Measurements from ENCODE around the gene CAMP. TPM values are rescaled to one million over a fixed set of nuclear protein-coding genes. Genes with fewer than 3 reads are reported as not detected.

CAMP gene
- total and polyA plus RNA-seq, 2 of the 13 experiments (the other 11 are each of a cell fraction or from before 2014, with no cell fraction given) = not detected

DNA sequence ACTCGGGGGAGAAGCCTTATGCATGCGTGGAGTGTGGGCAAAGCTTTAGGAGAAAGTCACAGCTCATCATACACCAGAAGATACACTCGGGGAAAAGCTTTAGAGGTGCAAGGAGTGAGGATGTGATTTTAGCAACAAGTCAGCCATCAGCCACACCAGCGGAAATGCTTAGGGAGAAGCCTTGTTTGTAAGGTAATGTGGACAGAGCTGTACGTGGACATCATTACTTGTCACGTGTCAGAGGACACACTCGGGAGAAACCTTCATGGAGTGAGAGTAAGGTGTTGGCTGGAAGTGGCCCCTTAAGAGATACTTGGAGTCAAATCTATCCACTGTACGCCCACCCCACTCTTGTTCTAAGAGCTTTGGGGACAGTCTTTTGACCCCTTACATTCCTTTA is 46.3 kb downstream of the CAMP start:
- no peaks in the 10 kb centered on the region for H3K4me1 ChIP-seq (ENCODE audit: insufficient read depth, low read length)
- no peaks in the 10 kb centered on the region for H3K27me3 ChIP-seq (ENCODE audit: control insufficient read depth in 1 of 2, insufficient read depth in 2 of 2, low read length in 2 of 2)
- intact Hi-C loops (cut with micrococcal nuclease; ENCODE audit: unreplicated experiment) = no loop called here
- no peak overlapping the region for H3K4me3 ChIP-seq (replicated peaks in 1 of 3; ENCODE audit: insufficient read depth in 1 of 3, low read depth in 2 of 3, low read length in 3 of 3)
- no peaks in the 10 kb centered on the region for H3K9me3 ChIP-seq (ENCODE audit: low read length)
- DNase-seq (ENCODE audit: low spot score) (no peak), ATAC-seq (no peak), FAIRE-seq (no peak)
- no peak overlapping the region for H3K4me2 ChIP-seq (ENCODE audit: low read depth, low read length)
- H3K9ac ChIP-seq (ENCODE audit: insufficient read depth, low read depth, low read length) = no peak overlapping the region
- POLR2A ChIA-PET = interaction anchor here (1.0 kb wide), 1 partner anchor 170 kb away, joined by 3 read pairs; the partner anchor contains the start of genes CCDC51 and TMA7
- H2AFZ ChIP-seq (ENCODE audit: low read length) = no peak overlapping the region
- no peak overlapping the region for H3K27ac ChIP-seq (ENCODE audit: extremely low read length, insufficient read depth, low read length)
- no TSS peak for BruUV-seq (replicated peaks)
- WGBS (ENCODE audit: low lambda C conversion rate) = 98% methylated on average over 8 of the region's 8 CpGs
- no peak for TF ChIP-seq SKI (IDR thresholded peaks at IDR 0.05; ENCODE audit: partially characterized antibody)
- no peak for TF ChIP-seq HMGA1 (CRISPR knock-in tag; conservative IDR thresholded peaks at IDR 0.05)
- TF ChIP-seq HOXA3 (CRISPR knock-in tag; IDR thresholded peaks at IDR 0.05) = no peak
- TF ChIP-seq GPN1 (CRISPR knock-in tag; IDR thresholded peaks at IDR 0.05; ENCODE audit: borderline replicate concordance) = no peak
- TF ChIP-seq MEIS1 (CRISPR knock-in tag; IDR thresholded peaks at IDR 0.05; ENCODE audit: borderline replicate concordance) = no peak
- no peak for TF ChIP-seq NR2F6 (IDR thresholded peaks at IDR 0.05)
- TF ChIP-seq NR2F6 (CRISPR knock-in tag; IDR thresholded peaks at IDR 0.05) = no peak
- TF ChIP-seq ZNF292 (CRISPR knock-in tag; IDR thresholded peaks at IDR 0.05; ENCODE audit: borderline replicate concordance, low read depth) = no peak
- no peak for TF ChIP-seq YEATS2 (CRISPR knock-in tag; IDR thresholded peaks at IDR 0.05; ENCODE audit: borderline replicate concordance)
- no peak for TF ChIP-seq ZNF326 (CRISPR knock-in tag; IDR thresholded peaks at IDR 0.05; ENCODE audit: borderline replicate concordance)
- TF ChIP-seq KMT2B (CRISPR knock-in tag; IDR thresholded peaks at IDR 0.05) = no peak
- TF ChIP-seq ZNF83 (CRISPR knock-in tag; IDR thresholded peaks at IDR 0.05; ENCODE audit: borderline replicate concordance) = no peak
- in situ Hi-C loops (cut with HindIII; ENCODE audit: extremely low pct_ligation_motif_present, low pct_unique_long_range_greater_than_20kb) = no loop called here
- H3K79me2 ChIP-seq (ENCODE audit: insufficient read depth, low read length) = no peaks in the 10 kb centered on the region
- peaks cover 3 to 19% of the 10 kb centered on the region in 2 experiments; a peak in 4 of 5 replicates for H3K36me3 ChIP-seq (replicated peaks in 1 of 2; ENCODE audit: control insufficient read depth in 1 of 2, insufficient read depth in 2 of 2, low read length in 2 of 2)
- no peaks in the 10 kb centered on the region for H4K20me1 ChIP-seq (ENCODE audit: insufficient read depth, low read length)
- CTCF ChIA-PET (ENCODE audit: low intra/inter-chr PET ratio, low total read pairs) = no interaction called here

Measured in HepG2 (cell line).